Esophagus squamous epithelium (tissue), 5 donors: ENCODE data around the gene MED15. TPM values are rescaled to one million over a fixed set of nuclear protein-coding genes. Genes with fewer than 3 reads are reported as not detected.
"Not testable (repeated sequence)": the region's sequence is repeated elsewhere in the genome, so short reads cannot be mapped to it uniquely, and the experiment has no call there.

Experiments
- DNase-seq: peaks from one replicate; lab custom pipeline; 2025; lab: John Stamatoyannopoulos, UW
- H3K27ac ChIP-seq, 4 donors: fragments of 200-600 bp; sonication (generic); one replicate each; pipeline ENCODE4 v1.5.1; 2016 to 2019; ENCODE audit warnings: mild to moderate bottlenecking in 1 of 4
- H3K27me3 ChIP-seq, 4 donors: fragments of 200-600 bp; sonication (generic); 1 replicate in 3 of 4; 2 replicates in 1 of 4; pipeline versions ENCODE4 v1.5.1 to v1.6.0; 2017 to 2021; ENCODE audit warnings: antibody characterized with exemption in 1 of 4
- H3K36me3 ChIP-seq, 3 donors: fragments of 200-600 bp; sonication (generic); one replicate each; pipeline ENCODE4 v1.5.1; 2016 to 2019
- H3K4me1 ChIP-seq, 3 donors: fragments of 200-600 bp; sonication (generic); one replicate each; pipeline ENCODE4 v1.5.1; 2017 to 2019
- H3K4me3 ChIP-seq, 4 donors: fragments of 200-600 bp; sonication (generic); 1 replicate in 3 of 4; 2 replicates in 1 of 4; pipeline ENCODE4 v1.5.1; 2016 to 2019; ENCODE audit warnings: mild to moderate bottlenecking in 2 of 4, moderate library complexity in 1 of 4
- H3K9me3 ChIP-seq, 3 donors: fragments of 200-600 bp; sonication (generic); one replicate each; pipeline ENCODE4 v1.5.1; 2016 to 2019
- CTCF ChIP-seq, 6 experiments: fragments of 450-650 bp in 4 of 6; fragments of 200-600 bp in 2 of 6; sonication (generic) in 2 of 6; IDR thresholded peaks; one replicate each; pipeline ENCODE4 v1.5.1; 2016 to 2019; ENCODE audit warnings: antibody characterized with exemption in 6 of 6, mild to moderate bottlenecking in 4 of 6, moderate library complexity in 4 of 6
- POLR2A ChIP-seq, 4 donors: fragments of 450-650 bp; IDR thresholded peaks; one replicate each; pipeline ENCODE4 v1.6.1; 2017; ENCODE audit warnings: antibody characterized with exemption in 4 of 4, mild to moderate bottlenecking in 4 of 4, moderate library complexity in 3 of 4
- WGBS, 2 donors: methylation state at CpG; one replicate each; pipeline ENCODE4 v1.1.5; 2018; 5-methylcytosine and 5-hydroxymethylcytosine counted together
- intact Hi-C: fragments of 100-400 bp; cut with DNase I; formaldehyde crosslinking; loops from one replicate; pipeline ENCODE4 v1.15.0; 2022
- total RNA-seq, 4 donors: library from RNA; depleted of rRNA; stranded (reverse); fragments of >200 nt; gene quantifications; one replicate each; pipeline ENCODE4 v1.1.0, GENCODE V29; 2016
- donor health status: DM: yes; HTN: yes; CAD: no.

MED15 gene
- total RNA-seq, 4 donors from 2014 or later = 31.6 to 51.4 (median 46.1) TPM

GRCh38 chr22:20506543-20507252 lies 712 bp upstream of the MED15 start:
- Histone ChIP-seq H3K4me1 (peaks cover 29 to 54% (median 30%) of the 10 kb centered on the region in 3 donors), H3K27ac (peak overlapping the region in 3 of 4 donors; percentile 99)
- intact Hi-C loops = no loop called here

GRCh38 chr22:20508067-20508755 lies 801 bp downstream of the MED15 start:
- DNase-seq, intact Hi-C loops, H3K27me3 ChIP-seq, H3K36me3 ChIP-seq, H3K9me3 ChIP-seq: not testable (repeated sequence)
- WGBS, 2 donors = 3% methylated on average over 19 to 21 of the region's 21 CpGs
- peak overlapping the region; percentile 97 to 99 (median 99) for H3K27ac ChIP-seq
- H3K4me3 ChIP-seq = peak overlapping the region; percentile 82 to 99 (median 94)
- peaks cover 32 to 69% (median 34%) of the 10 kb centered on the region in 3 donors for H3K4me1 ChIP-seq

More at GRCh38 chr22:20506543-20507252, 712 bp upstream of the MED15 start:
- 67 to 72% methylated on average over 12 to 13 of the region's 13 CpGs for WGBS, 2 donors
- no peaks in the 10 kb centered on the region for H3K27me3 ChIP-seq
- peak overlapping the region in 3 of 4 donors; percentile 93 to 99 (median 96) for H3K4me3 ChIP-seq
- peaks cover 0 to under 1% (median 0%) of the 10 kb centered on the region in 3 donors for H3K36me3 ChIP-seq
- H3K9me3 ChIP-seq = no peaks in the 10 kb centered on the region
- TF ChIP-seq POLR2A (IDR thresholded peaks at IDR 0.05) (no peak), CTCF (IDR thresholded peaks at IDR 0.05) (no peak)
- no peak for DNase-seq

- peak overlapping the region; percentile 97 to 99 (median 99) for H3K27ac ChIP-seq
- H3K4me3 ChIP-seq = peak overlapping the region; percentile 82 to 99 (median 94)
- peaks cover 37 to 73% (median 38%) of the 10 kb centered on the region in 3 donors for H3K4me1 ChIP-seq
- no peaks in the 10 kb centered on the region for H3K27me3 ChIP-seq
- WGBS, 2 donors = 10 to 27% methylated on average over 8 to 9 of the region's 10 CpGs
- H3K9me3 ChIP-seq = no peaks in the 10 kb centered on the region
- no peak for TF ChIP-seq CTCF (IDR thresholded peaks at IDR 0.05)
- TF ChIP-seq POLR2A (IDR thresholded peaks at IDR 0.05) = no peak
- no peak for DNase-seq
- H3K36me3 ChIP-seq = no peaks in the 10 kb centered on the region
- intact Hi-C loops = no loop called here
Measured at GRCh38 chr22:20508815-20509271, 1.4 kb downstream of the MED15 start.

GRCh38 chr22:20509344-20510047 lies 2.1 kb downstream of the MED15 start:
- no peak for DNase-seq
- Histone ChIP-seq H3K4me3 (peak overlapping the region; percentile 82 to 99 (median 94)), H3K27ac (peak overlapping the region; percentile 97 to 99 (median 99)), H3K36me3 (no peaks in the 10 kb centered on the region), H3K27me3 (no peaks in the 10 kb centered on the region), H3K4me1 (peaks cover 38 to 73% (median 45%) of the 10 kb centered on the region in 3 donors), H3K9me3 (no peaks in the 10 kb centered on the region)
- intact Hi-C loops = no loop called here
- WGBS, 2 donors = 4 to 10% methylated on average over 7 of the region's 7 CpGs
- peak in 2 of 4 donors; percentile 49 to 63 for TF ChIP-seq POLR2A (IDR thresholded peaks at IDR 0.05)
- no peak for TF ChIP-seq CTCF (IDR thresholded peaks at IDR 0.05)

GRCh38 chr22:20510811-20511577 lies 3.6 kb downstream of the MED15 start:
- Histone ChIP-seq H3K27me3 (no peaks in the 10 kb centered on the region), H3K4me3 (no peak overlapping the region), H3K4me1 (peaks cover 48 to 88% (median 54%) of the 10 kb centered on the region in 3 donors), H3K36me3 (no peaks in the 10 kb centered on the region), H3K27ac (peak overlapping the region; percentile 97 to 99 (median 99)), H3K9me3 (no peaks in the 10 kb centered on the region)
- intact Hi-C loops = no loop called here
- WGBS, 2 donors = 44 to 45% methylated on average over 9 to 10 of the region's 10 CpGs
- DNase-seq = no peak
- TF ChIP-seq CTCF (IDR thresholded peaks at IDR 0.05) = no peak
- TF ChIP-seq POLR2A (IDR thresholded peaks at IDR 0.05) = no peak
